A673 (cell line): ENCODE measurements around the gene TARS2. TPM values are rescaled to one million over a fixed set of nuclear protein-coding genes. Genes with fewer than 3 reads are reported as not detected.

Source experiments
- BruUV-seq: library from RNA; stranded (reverse); fragments of 400-500 nt; replicated peaks from 2 replicates; lab custom pipeline; 2021; lab: Mats Ljungman, UMichigan
- CTCF ChIA-PET: fragments of 300-600 bp; sonication (Branson Sonifier 250); formaldehyde crosslinking; loops from one replicate; lab custom pipeline; 2022; ENCODE audit warnings: antibody characterized with exemption; lab: Charles Lee
- POLR2A ChIA-PET: fragments of 300-600 bp; sonication (Branson Sonifier 250); formaldehyde crosslinking; loops from one replicate; lab custom pipeline; 2022; ENCODE audit warnings: antibody characterized with exemption; ENCODE audit not compliant: low non-redundant PET; lab: Charles Lee
- DNase-seq: peaks from one replicate; pipeline ENCODE4 v3.0.0-alpha.2; 2015; ENCODE audit warnings: low spot score
- H3K27ac ChIP-seq: fragments of 200-600 bp; sonication (generic); 2 replicates; pipeline ENCODE4 v1.5.1; 2016; ENCODE audit warnings: mixed run types, low read depth, mild to moderate bottlenecking, mixed read lengths, antibody characterized with exemption, low read length; ENCODE audit not compliant: poor library complexity, severe bottlenecking
- H3K27me3 ChIP-seq: fragments of 200-600 bp; sonication (generic); replicated peaks from 2 replicates; pipeline ENCODE4 v1.6.1; 2017; ENCODE audit warnings: mixed run types, low read depth, mild to moderate bottlenecking, mixed read lengths, antibody characterized with exemption, low read length; ENCODE audit not compliant: insufficient read depth, poor library complexity
- H3K36me3 ChIP-seq: fragments of 200-600 bp; sonication (generic); 2 replicates; pipeline ENCODE4 v1.6.1; 2016; ENCODE audit warnings: mixed run types, mild to moderate bottlenecking, mixed read lengths, antibody characterized with exemption, low read length; ENCODE audit not compliant: insufficient read depth, poor library complexity, severe bottlenecking
- H3K4me1 ChIP-seq: fragments of 200-600 bp; sonication (generic); 2 replicates; pipeline ENCODE4 v1.6.1; 2017; ENCODE audit warnings: mixed run types, mild to moderate bottlenecking, mixed read lengths, antibody characterized with exemption, low read length; ENCODE audit not compliant: insufficient read depth, poor library complexity, severe bottlenecking
- H3K4me3 ChIP-seq: fragments of 200-600 bp; sonication (generic); 2 replicates; pipeline ENCODE4 v1.5.1; 2016; ENCODE audit warnings: low read depth, mixed run types, mild to moderate bottlenecking, mixed read lengths, low read length; ENCODE audit not compliant: poor library complexity, severe bottlenecking
- H3K9me3 ChIP-seq: fragments of 200-600 bp; sonication (generic); 2 replicates; pipeline ENCODE4 v1.6.1; 2016; ENCODE audit warnings: mixed run types, low read depth, mild to moderate bottlenecking, mixed read lengths, antibody characterized with exemption, low read length; ENCODE audit not compliant: poor library complexity, severe bottlenecking
- EZH2 ChIP-seq: fragments of 200-600 bp; sonication (generic); IDR thresholded peaks from 2 replicates; pipeline ENCODE4 v1.6.1; 2017; ENCODE audit warnings: borderline replicate concordance, low read depth, mild to moderate bottlenecking, mixed read lengths, antibody characterized with exemption, low read length; ENCODE audit not compliant: poor library complexity, severe bottlenecking
- intact Hi-C: fragments of 100-400 bp; cut with micrococcal nuclease; formaldehyde crosslinking; loops from one replicate; pipeline ENCODE4 v1.10.0; 2022; ENCODE audit not compliant: unreplicated experiment
- total RNA-seq: library from RNA; stranded (reverse); gene quantifications from 2 replicates; pipeline ENCODE4 v1.2.3, GENCODE V29; 2021
- TF ChIP-seq, protein P1 (sequence below): fragments of 300-800, 200-600 bp; sonication (generic); conservative IDR thresholded peaks from 2 replicates; pipeline ENCODE4 v1.5.1; 2017; ENCODE audit warnings: low read depth, mild to moderate bottlenecking, antibody characterized with exemption, low read length, moderate library complexity, mixed read lengths

The TARS2 gene
- total RNA-seq, 1 experiment from 2014 or later, result 32.0 TPM

DNA sequence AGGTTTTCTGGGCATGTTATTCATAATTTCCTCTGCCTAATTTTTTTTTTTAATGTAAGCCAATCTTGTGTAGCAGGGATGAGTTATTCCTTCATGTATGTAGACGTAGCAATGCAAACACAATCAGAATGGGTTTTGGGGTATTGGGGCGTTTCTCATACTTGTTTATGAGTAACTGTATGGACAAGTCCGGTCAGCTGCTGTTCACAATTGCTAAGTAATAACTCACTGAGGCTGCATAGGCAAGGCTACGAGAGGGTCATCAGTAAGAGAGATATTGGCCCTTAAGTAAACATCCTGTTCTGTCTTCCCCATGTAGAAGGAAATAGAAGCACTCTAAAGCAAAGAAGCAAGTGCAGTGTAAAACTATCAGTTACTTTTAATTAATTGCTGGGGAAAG, 9.5 kb upstream of the TARS2 start:
- H3K9me3 ChIP-seq, result no peaks in the 10 kb centered on the region
- DNase-seq, result no peak
- H3K4me1 ChIP-seq, result no peaks in the 10 kb centered on the region
- ChIA-PET CTCF (no interaction called here), POLR2A (no interaction called here)
- peaks cover 2% of the 10 kb centered on the region for H3K36me3 ChIP-seq
- TF ChIP-seq EZH2, result no peak
- TF ChIP-seq, protein P1, sequence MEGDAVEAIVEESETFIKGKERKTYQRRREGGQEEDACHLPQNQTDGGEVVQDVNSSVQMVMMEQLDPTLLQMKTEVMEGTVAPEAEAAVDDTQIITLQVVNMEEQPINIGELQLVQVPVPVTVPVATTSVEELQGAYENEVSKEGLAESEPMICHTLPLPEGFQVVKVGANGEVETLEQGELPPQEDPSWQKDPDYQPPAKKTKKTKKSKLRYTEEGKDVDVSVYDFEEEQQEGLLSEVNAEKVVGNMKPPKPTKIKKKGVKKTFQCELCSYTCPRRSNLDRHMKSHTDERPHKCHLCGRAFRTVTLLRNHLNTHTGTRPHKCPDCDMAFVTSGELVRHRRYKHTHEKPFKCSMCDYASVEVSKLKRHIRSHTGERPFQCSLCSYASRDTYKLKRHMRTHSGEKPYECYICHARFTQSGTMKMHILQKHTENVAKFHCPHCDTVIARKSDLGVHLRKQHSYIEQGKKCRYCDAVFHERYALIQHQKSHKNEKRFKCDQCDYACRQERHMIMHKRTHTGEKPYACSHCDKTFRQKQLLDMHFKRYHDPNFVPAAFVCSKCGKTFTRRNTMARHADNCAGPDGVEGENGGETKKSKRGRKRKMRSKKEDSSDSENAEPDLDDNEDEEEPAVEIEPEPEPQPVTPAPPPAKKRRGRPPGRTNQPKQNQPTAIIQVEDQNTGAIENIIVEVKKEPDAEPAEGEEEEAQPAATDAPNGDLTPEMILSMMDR, result no peak
- no peak overlapping the region for H3K27ac ChIP-seq
- H3K27me3 ChIP-seq, result no peaks in the 10 kb centered on the region
- no peak overlapping the region for H3K4me3 ChIP-seq
- BruUV-seq, result no TSS peak
- intact Hi-C loops, result loop anchor here (10.0 kb wide), 1 partner anchor 517 kb away; no protein-coding TSS in a partner anchor

DNA sequence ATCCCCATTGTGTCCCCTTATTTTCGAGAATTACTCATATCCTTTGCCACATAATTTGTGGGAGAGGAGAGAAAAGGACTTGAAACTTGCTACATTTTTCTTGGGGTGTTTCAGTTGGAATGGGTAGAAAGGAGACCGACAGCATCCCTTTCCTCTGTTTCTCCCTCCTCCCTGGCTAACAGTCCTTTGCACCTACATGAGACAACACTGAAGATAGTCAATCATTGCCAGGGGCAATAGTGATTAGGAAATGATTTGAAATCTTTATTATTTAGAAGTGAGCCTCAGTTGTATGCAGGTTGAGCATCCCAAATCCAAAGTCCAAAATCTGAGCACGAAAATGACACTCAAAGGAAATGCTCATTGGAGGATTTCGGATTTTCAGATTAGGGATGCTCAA, 7.8 kb upstream of the TARS2 start:
- H3K9me3 ChIP-seq, result no peaks in the 10 kb centered on the region
- no peak for DNase-seq
- H3K36me3 ChIP-seq, result no peaks in the 10 kb centered on the region
- H3K27ac ChIP-seq, result no peak overlapping the region
- CTCF ChIA-PET, result no interaction called here
- BruUV-seq, result no TSS peak
- TF ChIP-seq EZH2, result no peak
- TF ChIP-seq, protein P1, result no peak
- H3K4me1 ChIP-seq, result no peaks in the 10 kb centered on the region
- no peak overlapping the region for H3K4me3 ChIP-seq
- POLR2A ChIA-PET, result no interaction called here
- intact Hi-C loops, result loop anchor here (10.0 kb wide), 1 partner anchor 515 kb away; no protein-coding TSS in a partner anchor
- no peaks in the 10 kb centered on the region for H3K27me3 ChIP-seq

- no peaks in the 10 kb centered on the region for H3K27me3 ChIP-seq
- H3K36me3 ChIP-seq, result no peaks in the 10 kb centered on the region
- H3K27ac ChIP-seq, result no peak overlapping the region
- no peak for TF ChIP-seq EZH2
- TF ChIP-seq, protein P1, result no peak
- no peak for DNase-seq
- ChIA-PET POLR2A (no interaction called here), CTCF (no interaction called here)
- H3K4me1 ChIP-seq, result no peaks in the 10 kb centered on the region
- H3K4me3 ChIP-seq, result no peak overlapping the region
- no TSS peak for BruUV-seq
- intact Hi-C loops, result loop anchor here (10.0 kb wide), 1 partner anchor 515 kb away; no protein-coding TSS in a partner anchor
- no peaks in the 10 kb centered on the region for H3K9me3 ChIP-seq
Observed at GRCh38 chr1:150479927-150480352, 7.3 kb upstream of the TARS2 start.
